HUES48 (cell line): ENCODE data around the gene PTPRD.

Experiments
- H3K27ac ChIP-seq: one replicate; pipeline ENCODE4 v1.7.0; 2013; ENCODE audit warnings: low read depth, low read length, inconsistent platforms
- H3K27me3 ChIP-seq: 2 replicates; pipeline ENCODE4 v1.6.1; 2013; ENCODE audit warnings: mild to moderate bottlenecking, low read length; ENCODE audit not compliant: control insufficient read depth, insufficient read depth
- H3K36me3 ChIP-seq: 2 replicates; pipeline ENCODE4 v1.6.1; 2013; ENCODE audit warnings: low read length; ENCODE audit not compliant: control insufficient read depth, insufficient read depth
- H3K4me1 ChIP-seq: 2 replicates; pipeline ENCODE4 v1.6.1; 2013; ENCODE audit warnings: mild to moderate bottlenecking, low read length; ENCODE audit not compliant: control insufficient read depth, insufficient read depth
- H3K4me3 ChIP-seq: 2 replicates; pipeline ENCODE4 v1.5.1; 2013; ENCODE audit warnings: mild to moderate bottlenecking, low read depth, low read length
- H3K9ac ChIP-seq: 2 replicates; pipeline ENCODE4 v1.6.1; 2013; ENCODE audit warnings: mild to moderate bottlenecking, low read depth, low read length, moderate library complexity
- H3K9me3 ChIP-seq: 2 replicates; pipeline ENCODE4 v1.6.1; 2013; ENCODE audit warnings: low read length; ENCODE audit not compliant: control insufficient read depth, insufficient read depth

Gene PTPRD

DNA sequence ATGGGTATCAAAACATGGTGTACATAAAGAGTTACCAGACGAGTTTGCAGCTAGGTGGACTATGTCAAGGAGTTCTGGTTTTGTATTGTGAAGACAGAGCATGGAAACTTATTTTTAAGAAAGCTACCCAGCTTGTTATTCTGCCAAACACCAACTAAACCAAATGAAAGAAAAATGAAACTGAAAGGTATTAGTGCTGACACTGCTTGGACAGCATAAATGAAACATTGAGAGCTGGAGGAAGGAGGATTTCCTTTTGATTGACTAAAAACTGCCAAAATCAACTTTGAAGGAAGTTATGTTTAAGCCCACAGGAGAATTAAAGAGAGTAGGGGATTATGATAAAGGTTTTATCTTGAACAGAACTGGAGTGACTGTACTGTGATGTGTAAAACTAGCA, 766.2 kb downstream of the PTPRD start:
- Histone ChIP-seq H3K27me3 (no peaks in the 10 kb centered on the region), H3K9ac (no peak overlapping the region), H3K9me3 (no peaks in the 10 kb centered on the region), H3K4me3 (no peak overlapping the region), H3K36me3 (no peaks in the 10 kb centered on the region), H3K4me1 (no peaks in the 10 kb centered on the region), H3K27ac (no peak overlapping the region)

DNA sequence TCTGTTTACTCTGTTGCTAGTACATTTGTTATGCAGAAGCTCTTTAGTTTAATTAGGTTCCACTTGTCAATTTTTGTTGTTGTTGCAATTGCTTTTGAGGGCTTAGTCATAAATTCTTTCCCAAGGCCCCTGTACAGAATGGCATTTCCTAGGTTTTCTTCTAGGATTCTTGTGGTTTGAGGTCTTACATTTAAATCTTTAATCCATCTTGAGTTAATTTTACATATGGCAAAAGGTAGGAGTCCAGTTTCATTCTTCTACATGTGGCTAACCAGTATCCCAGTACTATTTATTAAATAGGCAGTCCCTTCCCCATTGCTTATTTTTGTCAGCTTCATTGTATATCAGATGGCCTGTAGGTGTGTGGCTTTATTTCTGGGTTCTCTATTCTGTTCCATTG, 792.4 kb downstream of the PTPRD start:
- Histone ChIP-seq H3K27ac (no peak overlapping the region), H3K4me3 (no peak overlapping the region), H3K36me3 (no peaks in the 10 kb centered on the region), H3K9ac (no peak overlapping the region), H3K4me1 (no peaks in the 10 kb centered on the region), H3K27me3 (no peaks in the 10 kb centered on the region), H3K9me3 (no peaks in the 10 kb centered on the region)

DNA sequence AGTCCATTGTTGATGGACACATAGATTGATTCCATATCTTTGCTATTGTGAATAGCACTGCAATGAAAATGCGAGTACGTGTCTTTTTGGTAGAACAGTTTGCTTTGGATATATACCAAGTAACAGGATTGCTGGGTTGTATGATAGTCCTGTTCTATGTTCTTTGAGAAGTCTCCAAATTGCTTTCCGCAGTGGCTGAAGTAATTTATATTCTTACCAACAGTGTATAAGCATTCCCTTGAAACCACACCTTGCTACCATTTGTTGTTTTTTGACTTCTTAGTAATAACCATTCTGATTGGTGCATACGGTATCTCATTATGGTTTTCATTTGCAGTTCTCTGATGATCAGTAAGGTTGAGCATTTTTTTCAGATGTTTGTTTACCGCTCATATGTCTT, 792.9 kb downstream of the PTPRD start:
- Histone ChIP-seq H3K9ac (no peak overlapping the region), H3K36me3 (no peaks in the 10 kb centered on the region), H3K4me3 (no peak overlapping the region), H3K27me3 (no peaks in the 10 kb centered on the region), H3K9me3 (no peaks in the 10 kb centered on the region), H3K27ac (no peak overlapping the region), H3K4me1 (no peaks in the 10 kb centered on the region)

DNA sequence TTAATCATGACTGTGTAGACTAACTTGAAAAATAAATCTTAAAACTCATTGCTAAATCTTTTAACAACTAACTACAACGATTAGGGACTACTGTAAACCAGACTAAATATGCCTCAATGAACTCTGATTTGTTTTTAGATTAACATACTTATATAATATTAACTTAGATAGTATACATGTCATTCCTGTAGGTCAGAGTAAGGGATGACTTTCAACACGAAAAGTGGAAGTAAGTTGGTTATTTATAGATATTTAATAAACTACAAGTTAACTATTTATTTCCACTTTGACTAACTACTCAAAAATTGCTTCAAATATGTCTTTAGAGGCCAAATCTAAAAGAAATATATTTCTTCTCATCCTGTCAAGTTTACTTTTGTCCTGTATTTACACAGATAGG, 795.6 kb downstream of the PTPRD start:
- Histone ChIP-seq H3K9me3 (no peaks in the 10 kb centered on the region), H3K9ac (no peak overlapping the region), H3K27me3 (no peaks in the 10 kb centered on the region), H3K36me3 (no peaks in the 10 kb centered on the region), H3K27ac (no peak overlapping the region), H3K4me1 (no peaks in the 10 kb centered on the region), H3K4me3 (no peak overlapping the region)

DNA sequence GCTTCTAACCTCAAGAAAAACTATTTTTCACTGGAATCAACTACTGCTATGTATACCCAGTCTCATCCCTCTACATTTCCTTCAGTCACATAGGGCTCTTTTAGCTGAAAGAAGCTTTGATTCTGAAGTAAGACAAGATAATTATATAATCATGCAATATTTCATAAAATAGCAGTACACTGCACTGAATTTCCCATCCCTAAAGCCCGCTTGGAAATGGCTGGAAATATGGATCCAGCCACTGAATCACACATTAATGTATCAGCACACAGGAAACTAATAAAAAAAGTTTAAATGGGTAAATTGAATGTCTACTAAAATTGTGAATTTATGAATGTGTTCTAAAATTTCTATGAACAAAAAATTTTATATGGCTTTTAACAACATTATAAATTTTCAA, 808.7 kb downstream of the PTPRD start:
- Histone ChIP-seq H3K4me1 (peaks cover 20% of the 10 kb centered on the region), H3K9me3 (no peaks in the 10 kb centered on the region), H3K9ac (no peak overlapping the region), H3K4me3 (no peak overlapping the region), H3K36me3 (no peaks in the 10 kb centered on the region), H3K27ac (no peak overlapping the region), H3K27me3 (no peaks in the 10 kb centered on the region)

DNA sequence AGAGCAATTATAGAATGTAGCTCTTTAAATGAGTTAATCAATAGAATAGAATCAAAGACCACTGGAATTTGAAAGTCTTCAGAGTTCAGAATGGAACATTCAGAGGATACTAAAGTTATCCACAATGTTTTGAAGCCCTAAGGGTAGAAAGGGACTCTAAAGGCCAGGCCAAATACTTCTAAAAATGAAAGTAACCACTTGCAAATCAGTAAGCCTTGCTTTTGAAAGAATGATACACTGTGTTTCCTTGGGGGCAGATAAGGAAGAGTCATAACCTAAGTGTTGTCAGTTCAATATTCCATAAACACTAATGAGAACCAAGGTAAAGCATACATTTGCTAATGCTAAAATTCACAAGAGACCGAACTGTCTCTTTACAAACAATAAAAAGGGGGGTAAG, 813.5 kb downstream of the PTPRD start:
- Histone ChIP-seq H3K9me3 (no peaks in the 10 kb centered on the region), H3K9ac (no peak overlapping the region), H3K27ac (no peak overlapping the region), H3K36me3 (no peaks in the 10 kb centered on the region), H3K4me1 (peaks cover 20% of the 10 kb centered on the region), H3K4me3 (no peak overlapping the region), H3K27me3 (no peaks in the 10 kb centered on the region)

DNA sequence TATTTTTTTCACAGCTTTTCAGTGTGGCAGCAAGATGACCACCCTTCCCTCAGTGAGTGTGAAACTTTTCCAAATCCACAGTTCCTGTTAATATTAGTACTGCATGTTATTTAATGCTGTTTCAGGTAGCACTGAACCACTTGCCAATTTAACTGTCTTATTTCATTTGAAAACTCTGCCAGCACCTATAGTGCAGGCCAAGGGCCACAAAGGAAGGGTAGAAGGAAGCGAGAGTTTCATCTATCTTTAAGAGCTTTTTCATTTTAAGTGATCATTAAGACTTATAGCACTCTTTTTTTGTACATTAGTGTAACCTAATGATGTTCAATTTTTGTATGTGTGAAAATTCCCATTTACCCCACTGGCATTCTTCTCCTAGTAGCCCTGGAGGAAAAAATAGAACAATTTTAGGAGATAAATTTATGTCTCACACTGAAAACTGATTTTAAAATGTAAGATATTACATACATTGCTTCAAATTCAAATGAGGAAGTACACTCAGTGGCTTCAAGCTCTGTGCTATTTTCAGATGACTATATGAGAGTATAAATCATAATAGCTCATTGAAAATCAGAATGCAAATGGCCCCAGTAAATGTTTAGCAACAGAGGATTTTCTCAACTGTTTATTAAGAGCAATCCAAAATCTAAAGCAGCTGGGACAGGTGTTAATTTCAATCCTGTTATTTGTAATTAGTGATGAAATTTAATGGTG, 820.5 kb downstream of the PTPRD start:
- Histone ChIP-seq H3K27ac (no peak overlapping the region), H3K4me3 (no peak overlapping the region), H3K9ac (no peak overlapping the region), H3K36me3 (no peaks in the 10 kb centered on the region), H3K4me1 (no peaks in the 10 kb centered on the region), H3K27me3 (no peaks in the 10 kb centered on the region), H3K9me3 (no peaks in the 10 kb centered on the region)

DNA sequence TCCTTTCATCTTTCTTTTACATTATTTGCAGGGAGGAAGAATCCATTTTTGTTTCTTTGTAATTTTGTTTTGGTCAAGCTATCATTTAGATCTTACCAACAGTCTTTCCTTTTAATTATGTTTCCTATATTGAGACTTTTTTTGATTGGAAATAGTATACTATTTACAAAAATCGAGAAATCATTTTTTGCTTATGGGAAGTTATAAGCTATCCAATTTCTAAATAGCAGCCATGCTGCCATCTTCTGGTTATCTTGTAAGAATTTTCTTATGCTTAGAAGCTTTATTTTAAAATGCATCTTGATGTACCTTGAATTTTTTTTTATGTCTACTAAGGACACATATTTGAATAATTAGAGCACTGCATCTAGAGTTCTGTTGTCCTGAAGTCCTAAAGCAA, 821.2 kb downstream of the PTPRD start:
- Histone ChIP-seq H3K4me3 (no peak overlapping the region), H3K4me1 (no peaks in the 10 kb centered on the region), H3K27me3 (no peaks in the 10 kb centered on the region), H3K9me3 (no peaks in the 10 kb centered on the region), H3K36me3 (no peaks in the 10 kb centered on the region), H3K27ac (no peak overlapping the region), H3K9ac (no peak overlapping the region)

DNA sequence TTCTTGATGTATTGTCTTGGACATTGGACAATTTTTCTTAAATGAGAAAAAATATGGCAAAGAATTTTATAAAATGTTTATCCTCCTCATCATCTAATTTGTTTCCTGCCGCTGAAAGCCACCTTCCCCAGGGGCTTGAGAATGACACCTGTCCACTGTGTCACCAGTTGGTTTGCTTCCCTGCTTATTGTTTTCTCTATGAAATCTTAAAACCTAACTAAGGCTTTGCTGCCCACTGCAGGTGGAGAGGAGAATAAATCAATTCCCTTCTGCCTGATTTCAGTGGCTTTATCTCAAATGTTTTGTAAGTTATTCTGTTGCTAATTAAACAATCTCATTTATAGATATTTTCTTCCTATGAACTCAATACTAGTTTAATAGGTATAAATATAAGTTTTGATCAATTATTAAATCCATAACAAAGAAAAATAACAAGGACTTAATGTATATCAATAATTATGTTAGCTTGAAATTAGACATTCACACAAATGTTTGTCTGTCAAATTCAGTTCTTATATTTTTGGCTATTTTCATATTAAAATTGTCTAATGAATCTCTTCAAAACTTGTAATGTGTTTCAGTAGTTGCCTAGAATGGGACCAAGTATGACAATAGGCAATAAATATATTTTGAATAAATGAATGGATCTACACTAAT, 822.5 kb downstream of the PTPRD start:
- Histone ChIP-seq H3K4me3 (no peak overlapping the region), H3K9me3 (no peaks in the 10 kb centered on the region), H3K27me3 (no peaks in the 10 kb centered on the region), H3K27ac (no peak overlapping the region), H3K4me1 (no peaks in the 10 kb centered on the region), H3K36me3 (no peaks in the 10 kb centered on the region), H3K9ac (no peak overlapping the region)

DNA sequence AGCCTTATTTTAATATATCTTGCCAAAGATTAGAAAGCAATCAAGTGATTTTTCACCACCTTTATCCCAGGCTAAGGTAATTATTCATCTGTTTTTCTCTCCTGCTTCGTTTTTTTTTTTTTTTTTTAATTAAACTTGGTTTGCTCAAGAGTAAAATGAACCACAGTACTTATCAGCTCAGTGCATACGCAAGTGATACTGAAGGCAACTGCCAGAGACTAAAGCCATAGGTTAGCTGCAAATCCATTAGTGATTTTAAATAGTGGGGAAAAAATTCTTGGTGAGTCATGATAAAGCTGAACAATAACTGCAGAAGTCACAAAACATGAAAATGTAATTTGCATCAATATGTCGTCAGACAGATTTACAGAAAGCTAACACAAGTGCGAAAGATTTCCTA, 829.1 kb downstream of the PTPRD start:
- H3K9me3 ChIP-seq, result no peaks in the 10 kb centered on the region
- H3K27ac ChIP-seq, result no peak overlapping the region
- H3K9ac ChIP-seq, result no peak overlapping the region
- H3K27me3 ChIP-seq, result no peaks in the 10 kb centered on the region
- H3K36me3 ChIP-seq, result no peaks in the 10 kb centered on the region
- no peaks in the 10 kb centered on the region for H3K4me1 ChIP-seq
- no peak overlapping the region for H3K4me3 ChIP-seq

DNA sequence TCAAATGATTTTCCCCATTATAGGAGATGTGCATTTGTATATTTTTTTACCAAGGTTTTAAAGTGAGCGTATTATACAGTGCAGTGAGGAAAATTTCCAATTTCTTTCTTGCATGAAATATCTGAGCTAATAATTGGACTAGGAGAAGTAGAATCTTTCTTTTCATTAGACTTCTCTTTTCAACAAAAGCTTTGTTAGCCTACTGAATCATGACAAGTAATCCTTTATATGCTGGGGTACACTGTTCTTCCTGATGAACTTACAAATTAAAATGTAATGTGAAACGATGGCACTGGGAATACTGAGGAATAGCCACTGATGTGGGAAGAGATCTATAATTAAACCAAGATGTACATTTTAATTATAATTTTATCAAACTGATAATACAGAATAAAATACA, 829.6 kb downstream of the PTPRD start:
- Histone ChIP-seq H3K27me3 (no peaks in the 10 kb centered on the region), H3K4me3 (no peak overlapping the region), H3K4me1 (no peaks in the 10 kb centered on the region), H3K9me3 (no peaks in the 10 kb centered on the region), H3K36me3 (no peaks in the 10 kb centered on the region), H3K9ac (no peak overlapping the region), H3K27ac (no peak overlapping the region)
